HPDE6-E6E7 (cell line): ENCODE data around the gene DMBT1.

Experiments used
- DNase-seq: peaks from one replicate; pipeline ENCODE4 v3.0.0; 2011; ENCODE audit warnings: missing footprints; ENCODE audit errors: extremely low spot score

The DMBT1 gene

GRCh38 chr10:122671355-122671754 lies 110.8 kb downstream of the DMBT1 start:
- DNase-seq = no peak

DNA sequence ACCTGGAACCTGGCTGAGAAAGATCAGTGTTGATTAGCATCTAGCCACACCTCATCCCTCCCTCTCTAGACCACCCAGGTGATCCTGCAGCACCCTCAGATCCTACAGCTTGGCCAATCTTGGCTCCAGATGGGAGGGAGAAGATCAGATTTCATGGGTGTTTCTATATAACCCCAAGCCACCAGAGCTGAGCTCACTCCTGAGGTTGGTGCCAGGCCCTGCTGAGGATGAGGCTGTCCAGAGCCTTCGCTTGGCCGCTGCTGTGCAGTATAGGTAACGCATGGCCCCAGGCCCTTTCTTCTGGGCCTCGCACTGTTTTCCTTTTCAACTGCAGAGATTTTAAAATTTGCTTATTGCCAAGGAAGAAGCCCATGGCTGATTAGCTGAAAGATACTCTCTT lies 112.1 kb downstream of the DMBT1 start:
- no peak for DNase-seq

- no peak for DNase-seq
Observed at GRCh38 chr10:122673269-122673668, 112.7 kb downstream of the DMBT1 start.

- no peak for DNase-seq
Observed at GRCh38 chr10:122673731-122674130, 113.2 kb downstream of the DMBT1 start.

GRCh38 chr10:122674781-122675180 lies 114.2 kb downstream of the DMBT1 start:
- DNase-seq = no peak

- DNase-seq = no peak
Observed at GRCh38 chr10:122675278-122675677, 114.7 kb downstream of the DMBT1 start.

DNA sequence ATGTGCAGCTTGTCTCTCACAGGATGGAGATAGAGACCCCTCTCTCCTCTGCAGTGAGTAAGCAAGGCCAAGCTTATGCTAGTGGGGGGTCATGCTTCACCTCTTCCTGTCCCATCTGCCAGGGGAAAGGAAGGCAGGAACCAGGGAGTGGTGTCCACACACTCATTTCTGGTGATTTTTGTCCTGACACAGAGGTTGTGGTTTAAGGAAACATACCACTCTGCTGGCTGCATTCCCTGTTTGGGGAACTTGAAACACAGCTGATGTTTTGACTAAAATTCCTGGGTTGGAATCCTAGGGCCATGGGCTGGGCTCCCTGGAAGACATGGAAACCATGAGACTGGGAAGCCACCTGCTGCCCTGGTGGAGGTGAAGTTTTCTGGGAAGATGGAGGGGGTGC lies 117.7 kb downstream of the DMBT1 start:
- no peak for DNase-seq

DNA sequence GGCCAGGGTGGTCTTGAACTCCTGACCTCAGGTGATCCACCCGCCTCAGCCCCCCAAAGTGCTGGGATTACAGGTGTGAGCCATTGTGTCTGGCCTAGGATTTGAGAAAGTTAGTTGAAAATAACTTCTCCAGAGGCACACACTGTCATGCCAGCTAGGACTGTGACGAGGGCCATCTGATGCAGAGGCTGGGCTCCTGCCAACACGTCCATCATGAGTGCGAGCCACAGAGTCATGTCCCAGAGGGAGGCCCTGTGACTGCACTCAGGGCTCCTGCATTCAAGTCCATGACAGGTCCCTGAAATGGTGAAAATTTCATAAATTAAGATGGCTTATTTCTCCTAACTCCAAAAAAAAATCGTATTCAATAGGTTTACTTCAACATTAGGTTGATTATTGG lies 122.0 kb downstream of the DMBT1 start:
- DNase-seq = no peak

DNA sequence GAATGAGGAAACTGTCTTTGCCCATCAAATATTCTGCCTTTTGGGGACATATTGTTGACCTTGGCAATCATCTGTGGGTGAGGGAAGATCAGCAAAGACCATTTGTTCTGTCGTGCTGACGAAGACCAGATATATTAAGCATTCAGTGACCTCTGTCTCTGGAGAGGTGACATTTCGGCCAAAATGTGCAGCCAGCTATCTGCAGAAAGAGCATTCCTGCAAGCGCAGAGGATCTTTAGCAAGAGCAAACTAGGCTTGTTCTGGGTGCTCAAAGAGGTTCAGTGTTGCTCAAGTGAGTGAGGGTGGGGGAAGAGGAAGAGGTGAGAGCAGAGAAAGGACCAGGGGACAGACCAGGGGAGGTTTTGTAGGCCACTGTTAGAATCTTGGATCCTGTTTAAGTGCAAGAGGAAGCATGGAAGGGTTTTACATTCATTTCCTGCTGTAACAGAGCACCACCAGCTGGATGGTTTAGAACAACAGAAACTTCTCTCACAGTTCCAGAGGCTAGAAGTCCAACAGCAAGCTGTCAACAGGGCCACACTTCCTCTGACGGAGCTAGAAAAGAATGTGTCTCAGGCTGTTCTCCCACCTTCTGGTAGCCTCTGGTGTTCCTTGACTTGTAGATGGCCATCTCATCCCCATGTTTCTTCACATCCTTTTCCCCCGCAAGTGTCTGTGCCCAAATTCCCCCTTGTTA lies 127.9 kb downstream of the DMBT1 start:
- no peak for DNase-seq

GRCh38 chr10:122689146-122689820 lies 128.7 kb downstream of the DMBT1 start:
- no peak for DNase-seq

DNA sequence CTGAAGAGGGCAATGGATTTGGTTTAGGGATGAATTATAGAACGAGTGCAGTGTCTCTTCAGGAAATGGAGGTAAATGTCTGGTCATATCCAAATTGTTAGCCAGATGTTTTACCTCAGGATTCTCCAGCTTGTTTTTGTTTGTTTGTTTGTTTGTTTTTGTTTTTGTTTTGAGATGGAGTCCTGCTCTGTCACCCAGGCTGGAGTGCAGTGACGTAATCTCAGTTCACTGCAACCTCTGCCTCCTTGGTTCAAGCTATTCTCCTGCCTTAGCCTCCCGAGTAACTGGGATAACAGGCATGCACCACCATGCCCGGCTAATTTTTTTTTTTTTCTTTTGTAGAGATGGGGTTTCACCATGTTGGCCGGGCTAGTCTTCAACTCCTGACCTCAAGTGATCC lies 132.2 kb downstream of the DMBT1 start:
- no peak for DNase-seq
